BLaER1 treated with 17β-estradiol and CSF1 and Interleukin-3, amounts not matched to agents 10 nM and 100 nM (cell line): ENCODE data around the gene CERK.
"Not testable (repeated sequence)": the region's sequence is repeated elsewhere in the genome, so short reads cannot be mapped to it uniquely, and the experiment has no call there.

ENCODE experiments used
- H3K27ac ChIP-seq, 11 experiments: shearing (Covaris generic); formaldehyde crosslinking; 2 replicates each; pipeline ENCODE4 v1.8.1; 2022
- H3K27me3 ChIP-seq, 11 experiments: shearing (Covaris generic); formaldehyde crosslinking; 2 replicates each; pipeline ENCODE4 v1.8.1; 2022
- H3K36me3 ChIP-seq, 11 experiments: shearing (Covaris generic); formaldehyde crosslinking; 2 replicates each; pipeline ENCODE4 v1.8.1; 2022
- H3K4me1 ChIP-seq, 10 experiments: shearing (Covaris generic); formaldehyde crosslinking; 2 replicates each; pipeline ENCODE4 v1.8.1; 2022
- H3K4me2 ChIP-seq, 11 experiments: shearing (Covaris generic); formaldehyde crosslinking; 2 replicates each; pipeline ENCODE4 v1.8.1; 2022
- H3K4me3 ChIP-seq, 10 experiments: shearing (Covaris generic); formaldehyde crosslinking; 2 replicates each; pipeline ENCODE4 v1.8.1; 2022
- H3K9ac ChIP-seq, 11 experiments: shearing (Covaris generic); formaldehyde crosslinking; 2 replicates each; pipeline ENCODE4 v1.8.1; 2022
- H3K9me3 ChIP-seq, 11 experiments: shearing (Covaris generic); formaldehyde crosslinking; replicated peaks in 1 of 11; 2 replicates each; pipeline ENCODE4 v1.8.1; 2022
- H4K20me1 ChIP-seq, 11 experiments: shearing (Covaris generic); formaldehyde crosslinking; 2 replicates each; pipeline ENCODE4 v1.8.1; 2022
- Cebpa-rat ChIP-seq, 11 experiments: shearing (Covaris generic); IDR thresholded peaks; 2 replicates each; pipeline ENCODE4 v1.8.1; 2022

Gene CERK, protein sequence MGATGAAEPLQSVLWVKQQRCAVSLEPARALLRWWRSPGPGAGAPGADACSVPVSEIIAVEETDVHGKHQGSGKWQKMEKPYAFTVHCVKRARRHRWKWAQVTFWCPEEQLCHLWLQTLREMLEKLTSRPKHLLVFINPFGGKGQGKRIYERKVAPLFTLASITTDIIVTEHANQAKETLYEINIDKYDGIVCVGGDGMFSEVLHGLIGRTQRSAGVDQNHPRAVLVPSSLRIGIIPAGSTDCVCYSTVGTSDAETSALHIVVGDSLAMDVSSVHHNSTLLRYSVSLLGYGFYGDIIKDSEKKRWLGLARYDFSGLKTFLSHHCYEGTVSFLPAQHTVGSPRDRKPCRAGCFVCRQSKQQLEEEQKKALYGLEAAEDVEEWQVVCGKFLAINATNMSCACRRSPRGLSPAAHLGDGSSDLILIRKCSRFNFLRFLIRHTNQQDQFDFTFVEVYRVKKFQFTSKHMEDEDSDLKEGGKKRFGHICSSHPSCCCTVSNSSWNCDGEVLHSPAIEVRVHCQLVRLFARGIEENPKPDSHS

DNA sequence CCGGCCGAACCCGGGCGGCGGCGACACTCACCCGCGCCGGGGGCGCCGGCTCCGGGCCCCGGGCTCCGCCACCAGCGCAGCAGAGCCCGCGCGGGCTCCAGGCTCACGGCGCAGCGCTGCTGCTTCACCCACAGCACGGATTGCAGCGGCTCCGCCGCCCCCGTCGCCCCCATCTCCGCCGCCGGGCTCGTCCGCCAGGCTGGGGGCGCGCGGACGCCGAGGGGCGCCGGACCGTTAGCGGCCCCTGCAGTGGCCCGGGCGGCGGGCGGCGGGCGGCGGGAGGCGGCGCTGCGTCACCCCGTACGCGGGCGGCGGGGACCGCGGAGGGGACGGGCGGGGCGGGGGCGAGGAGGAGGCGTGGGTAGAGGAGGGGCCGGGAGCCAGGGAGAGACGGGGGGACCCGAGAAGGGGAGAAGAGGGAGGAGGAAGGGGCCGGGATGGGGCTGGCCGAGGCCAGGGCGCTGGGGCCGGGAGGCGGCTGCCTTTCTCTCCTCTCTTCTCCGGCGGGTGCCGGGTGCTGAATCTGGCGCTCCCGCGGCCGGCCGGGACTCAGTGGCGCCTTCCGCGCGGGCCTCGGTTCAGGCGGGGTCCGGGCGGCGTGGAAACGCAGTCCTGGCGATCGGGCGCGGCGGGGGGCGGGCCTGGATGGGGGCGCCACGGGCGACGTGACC is at the start of gene CERK:
Gene CERK (minus strand): TSS at position 277 of the 671 bp plus-strand sequence. CDS start 104 bp downstream, at position 173.
- Histone ChIP-seq H3K27me3 (no peaks in the 10 kb centered on the region), H4K20me1 (peaks cover 30 to 45% (median 42%) of the 10 kb centered on the region in 11 experiments; a peak in 21 of 22 replicates), H3K4me2 (peak within 1 kb of the TSS; percentile 91 to 100 (median 99)), H3K9me3 (peaks cover 0 to 5% (median 3%) of the 10 kb centered on the region in 11 experiments; a peak in 8 of 22 replicates), H3K36me3 (peaks cover 0 to 5% (median 0%) of the 10 kb centered on the region in 11 experiments; a peak in 3 of 22 replicates), H3K4me3 (peak within 1 kb of the TSS; percentile 71 to 92 (median 83)), H3K27ac (peak within 1 kb of the TSS; percentile 64 to 94 (median 89)), H3K4me1 (peaks cover 66 to 72% (median 70%) of the 10 kb centered on the region in 10 experiments), H3K9ac (peak within 1 kb of the TSS; percentile 85 to 95 (median 93))
- TF ChIP-seq Cebpa-rat (IDR thresholded peaks at IDR 0.05) = no peak

DNA sequence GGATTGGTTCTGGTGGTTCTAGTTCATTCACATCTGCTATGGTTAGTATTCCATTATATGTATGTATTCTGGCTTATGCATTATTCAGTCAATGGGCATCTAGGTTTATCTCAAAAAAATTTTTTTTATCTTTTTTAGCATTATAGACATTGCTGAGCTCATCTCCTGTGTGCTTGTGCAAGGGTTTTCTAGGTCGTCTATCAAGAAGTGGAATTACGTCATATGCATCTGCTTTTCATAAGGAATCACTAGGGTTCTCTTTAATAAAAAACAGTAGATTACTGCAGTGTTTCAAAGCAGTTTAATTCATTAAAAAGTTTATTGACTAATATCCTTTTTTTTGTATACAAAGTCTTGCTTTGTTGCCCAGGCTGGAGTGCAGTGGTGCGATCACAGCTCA is 45.7 kb upstream of the CERK start:
- no peak overlapping the region for H3K9ac ChIP-seq
- H3K4me2 ChIP-seq = peak overlapping the region in 2 of 11 experiments; percentile 12 to 18; a peak in 1 of 22 replicates
- peaks cover 0 to 18% (median 11%) of the 10 kb centered on the region in 11 experiments; a peak in 17 of 22 replicates for H3K9me3 ChIP-seq
- H3K4me3 ChIP-seq = no peak overlapping the region
- peaks cover 17 to 28% (median 22%) of the 10 kb centered on the region in 10 experiments for H3K4me1 ChIP-seq
- H3K36me3 ChIP-seq = peaks cover 15 to 88% (median 34%) of the 10 kb centered on the region in 11 experiments; a peak in 20 of 22 replicates
- H4K20me1 ChIP-seq = peaks cover 35 to 100% (median 90%) of the 10 kb centered on the region in 11 experiments
- no peak overlapping the region for H3K27ac ChIP-seq
- TF ChIP-seq Cebpa-rat (IDR thresholded peaks at IDR 0.05) = no peak
- H3K27me3 ChIP-seq = no peaks in the 10 kb centered on the region

DNA sequence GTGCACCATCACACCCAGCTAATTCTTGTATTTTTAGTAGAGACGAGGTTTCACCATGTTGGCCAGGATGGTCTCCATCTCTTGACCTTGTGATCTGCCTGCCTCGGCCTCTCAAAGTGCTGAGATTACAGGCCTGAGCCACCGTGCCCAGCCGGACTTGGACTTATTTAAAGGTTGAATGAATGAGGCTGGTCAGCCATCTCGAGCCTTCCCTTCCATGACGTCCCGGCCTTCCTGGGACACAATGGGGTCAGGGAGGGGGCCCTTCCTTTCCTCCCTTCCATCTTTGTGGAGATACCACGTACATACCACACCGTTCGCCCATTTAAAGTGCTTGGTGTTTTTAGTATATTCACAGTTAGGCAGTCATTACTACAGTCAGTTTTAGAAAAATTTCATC is 44.1 kb upstream of the CERK start:
- not testable (repeated sequence) for H3K9ac ChIP-seq, H3K4me2 ChIP-seq, H3K4me3 ChIP-seq, H3K27ac ChIP-seq, H3K27me3 ChIP-seq
- H3K4me1 ChIP-seq = peaks cover 13 to 26% (median 22%) of the 10 kb centered on the region in 10 experiments
- H3K36me3 ChIP-seq = peaks cover 15 to 88% (median 34%) of the 10 kb centered on the region in 11 experiments; a peak in 20 of 22 replicates
- H3K9me3 ChIP-seq = peaks cover 0 to 18% (median 11%) of the 10 kb centered on the region in 11 experiments; a peak in 17 of 22 replicates
- peaks cover 33 to 100% (median 90%) of the 10 kb centered on the region in 11 experiments for H4K20me1 ChIP-seq

- Histone ChIP-seq H3K9me3 (peaks cover 0 to 17% (median 9%) of the 10 kb centered on the region in 11 experiments; a peak in 17 of 22 replicates), H3K9ac (no peak overlapping the region), H3K4me3 (no peak overlapping the region), H3K4me1 (peaks cover 21 to 32% (median 26%) of the 10 kb centered on the region in 10 experiments), H3K36me3 (peaks cover 15 to 78% (median 29%) of the 10 kb centered on the region in 11 experiments; a peak in 19 of 22 replicates), H3K27ac (no peak overlapping the region), H3K27me3 (no peaks in the 10 kb centered on the region), H4K20me1 (peaks cover 33 to 100% (median 92%) of the 10 kb centered on the region in 11 experiments), H3K4me2 (no peak overlapping the region)
- TF ChIP-seq Cebpa-rat (IDR thresholded peaks at IDR 0.05) = no peak
These were observed 43.2 kb upstream of the CERK start for GRCh38 chr22:46781291-46781690.

GRCh38 chr22:46780453-46780852 is 42.4 kb upstream of the CERK start:
- peaks cover 30 to 40% (median 34%) of the 10 kb centered on the region in 10 experiments for H3K4me1 ChIP-seq
- no peak overlapping the region for H3K4me2 ChIP-seq
- H4K20me1 ChIP-seq = peaks cover 39 to 100% (median 95%) of the 10 kb centered on the region in 11 experiments
- peaks cover 0 to 9% (median 3%) of the 10 kb centered on the region in 11 experiments; a peak in 11 of 22 replicates for H3K9me3 ChIP-seq
- H3K4me3 ChIP-seq = no peak overlapping the region
- H3K27me3 ChIP-seq = no peaks in the 10 kb centered on the region
- TF ChIP-seq Cebpa-rat (IDR thresholded peaks at IDR 0.05) = no peak
- H3K27ac ChIP-seq = no peak overlapping the region
- peaks cover 8 to 70% (median 23%) of the 10 kb centered on the region in 11 experiments; a peak in 18 of 22 replicates for H3K36me3 ChIP-seq
- no peak overlapping the region for H3K9ac ChIP-seq

DNA sequence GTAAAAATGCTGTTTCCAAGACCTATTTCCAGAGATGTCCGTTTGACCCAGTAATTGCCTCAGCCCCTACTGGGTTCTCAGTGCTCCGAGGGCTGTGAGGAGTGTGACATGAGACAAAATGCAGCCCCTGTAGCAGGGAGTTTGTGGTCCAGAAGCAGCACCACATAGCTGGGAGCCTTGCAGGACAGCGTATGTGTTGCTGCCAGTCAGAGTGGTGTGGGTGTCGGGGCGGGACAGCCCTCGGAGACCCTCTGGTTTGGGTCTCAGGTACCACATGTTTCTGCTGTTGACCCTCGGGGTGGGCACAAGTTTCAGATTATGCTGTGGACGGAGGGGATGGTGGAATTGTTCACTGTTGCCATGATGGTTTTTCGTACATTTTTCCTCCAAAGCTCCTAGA is 41.6 kb upstream of the CERK start:
- H3K36me3 ChIP-seq = peaks cover 8 to 62% (median 17%) of the 10 kb centered on the region in 11 experiments; a peak in 17 of 22 replicates
- H3K9me3 ChIP-seq = peaks cover 0 to under 1% (median 0%) of the 10 kb centered on the region in 11 experiments; a peak in 2 of 22 replicates
- H3K9ac ChIP-seq = no peak overlapping the region
- TF ChIP-seq Cebpa-rat (IDR thresholded peaks at IDR 0.05) = no peak
- H3K4me2 ChIP-seq = no peak overlapping the region
- H3K4me3 ChIP-seq = no peak overlapping the region
- no peaks in the 10 kb centered on the region for H3K27me3 ChIP-seq
- H4K20me1 ChIP-seq = peaks cover 41 to 100% (median 96%) of the 10 kb centered on the region in 11 experiments
- peaks cover 35 to 48% (median 42%) of the 10 kb centered on the region in 10 experiments for H3K4me1 ChIP-seq
- no peak overlapping the region for H3K27ac ChIP-seq

- Histone ChIP-seq H3K4me1 (peaks cover 41 to 53% (median 48%) of the 10 kb centered on the region in 10 experiments), H3K9me3 (no peaks in the 10 kb centered on the region; a peak in 1 of 22 replicates), H3K9ac (no peak overlapping the region), H3K27me3 (no peaks in the 10 kb centered on the region), H3K4me2 (no peak overlapping the region), H4K20me1 (peaks cover 41 to 100% (median 96%) of the 10 kb centered on the region in 11 experiments), H3K36me3 (peaks cover 8 to 56% (median 16%) of the 10 kb centered on the region in 11 experiments; a peak in 17 of 22 replicates), H3K27ac (no peak overlapping the region), H3K4me3 (no peak overlapping the region)
- TF ChIP-seq Cebpa-rat (IDR thresholded peaks at IDR 0.05) = no peak
These were observed 41.0 kb upstream of the CERK start for GRCh38 chr22:46779023-46779422.

GRCh38 chr22:46777609-46777970 is 39.5 kb upstream of the CERK start:
- Histone ChIP-seq H3K27me3 (no peaks in the 10 kb centered on the region), H3K9ac (peak overlapping the region in 8 of 11 experiments; percentile 28 to 80 (median 76); a peak in 13 of 22 replicates), H3K4me3 (no peak overlapping the region), H3K4me2 (peak overlapping the region; percentile 84 to 98 (median 92)), H4K20me1 (peaks cover 41 to 100% (median 98%) of the 10 kb centered on the region in 11 experiments), H3K4me1 (peaks cover 55 to 65% (median 59%) of the 10 kb centered on the region in 10 experiments), H3K27ac (peak overlapping the region; percentile 9 to 88 (median 81); a peak in 20 of 22 replicates), H3K36me3 (peaks cover under 1 to 42% (median 12%) of the 10 kb centered on the region in 11 experiments; a peak in 11 of 22 replicates), H3K9me3 (no peaks in the 10 kb centered on the region)
- TF ChIP-seq Cebpa-rat (IDR thresholded peaks at IDR 0.05) = no peak
